ENCODE measurements around the gene NISCH. TPM values are rescaled to one million over a fixed set of nuclear protein-coding genes. Genes with fewer than 3 reads are reported as not detected.

The NISCH gene
- total and polyA plus RNA-seq, 2 donors (not counting 1 experiment from before 2014, with no cell fraction given) = 31.1 to 69.9 TPM

- H3K9ac ChIP-seq (ENCODE audit: insufficient read depth, low read length) = no peak overlapping the region
- H4K20me1 ChIP-seq (ENCODE audit: control insufficient read depth, extremely low read depth, insufficient read depth, low read length) = no peaks in the 10 kb centered on the region
- H3K36me3 ChIP-seq (ENCODE audit: control insufficient read depth, insufficient read depth, low read length) = no peaks in the 10 kb centered on the region
- H3K4me3 ChIP-seq (replicated peaks in 1 of 4; ENCODE audit: control extremely low read depth in 1 of 4, insufficient read depth in 1 of 4, low read depth in 3 of 4, low read length in 4 of 4) = no peak overlapping the region
- DNase-seq (ENCODE audit: low read depth in 2 of 2) = no peak
- H3K9me3 ChIP-seq (ENCODE audit: control insufficient read depth, insufficient read depth, low read depth, low read length) = no peaks in the 10 kb centered on the region
- TF ChIP-seq CTCF (conservative IDR thresholded peaks at IDR 0.05 in 1 of 2, IDR thresholded peaks at IDR 0.05 in 1 of 2; ENCODE audit: low read depth in 1 of 2, low read length in 2 of 2) = no peak
- no peak for TF ChIP-seq EZH2 (IDR thresholded peaks at IDR 0.05; ENCODE audit: low read length, missing control alignments)
- H3K27ac ChIP-seq (ENCODE audit: insufficient read depth, low read length) = no peak overlapping the region
- H3K27me3 ChIP-seq (ENCODE audit: control insufficient read depth, insufficient read depth, low read length) = no peaks in the 10 kb centered on the region
- H3K4me1 ChIP-seq (ENCODE audit: control insufficient read depth, extremely low read depth, insufficient read depth, low read length) = no peaks in the 10 kb centered on the region
- H3K79me2 ChIP-seq (ENCODE audit: control insufficient read depth, insufficient read depth, low read length) = no peaks in the 10 kb centered on the region
- H2AFZ ChIP-seq (ENCODE audit: low read length) = no peak overlapping the region
- H3K4me2 ChIP-seq (ENCODE audit: extremely low read depth, insufficient read depth, low read length) = no peak overlapping the region
Observed at GRCh38 chr3:52447512-52448355, 7.7 kb upstream of the NISCH start.

GRCh38 chr3:52450489-52451236 lies 4.7 kb upstream of the NISCH start:
- Histone ChIP-seq H3K36me3 (ENCODE audit: control insufficient read depth, insufficient read depth, low read length) (no peaks in the 10 kb centered on the region), H3K27me3 (ENCODE audit: control insufficient read depth, insufficient read depth, low read length) (no peaks in the 10 kb centered on the region), H3K9me3 (ENCODE audit: control insufficient read depth, insufficient read depth, low read depth, low read length) (no peaks in the 10 kb centered on the region), H3K4me3 (replicated peaks in 1 of 4; ENCODE audit: control extremely low read depth in 1 of 4, insufficient read depth in 1 of 4, low read depth in 3 of 4, low read length in 4 of 4) (no peak overlapping the region), H4K20me1 (ENCODE audit: control insufficient read depth, extremely low read depth, insufficient read depth, low read length) (no peaks in the 10 kb centered on the region), H2AFZ (ENCODE audit: low read length) (no peak overlapping the region), H3K79me2 (ENCODE audit: control insufficient read depth, insufficient read depth, low read length) (peaks cover 5% of the 10 kb centered on the region), H3K4me2 (ENCODE audit: extremely low read depth, insufficient read depth, low read length) (no peak overlapping the region), H3K9ac (ENCODE audit: insufficient read depth, low read length) (no peak overlapping the region), H3K27ac (ENCODE audit: insufficient read depth, low read length) (no peak overlapping the region), H3K4me1 (ENCODE audit: control insufficient read depth, extremely low read depth, insufficient read depth, low read length) (peaks cover 4% of the 10 kb centered on the region)
- no peak for DNase-seq (ENCODE audit: low read depth in 2 of 2)
- TF ChIP-seq CTCF (conservative IDR thresholded peaks at IDR 0.05 in 1 of 2, IDR thresholded peaks at IDR 0.05 in 1 of 2; ENCODE audit: low read depth in 1 of 2, low read length in 2 of 2) (no peak), EZH2 (IDR thresholded peaks at IDR 0.05; ENCODE audit: low read length, missing control alignments) (no peak)
